ENCODE measurements around the gene DAZAP2.
"Not testable (repeated sequence)": the region's sequence is repeated elsewhere in the genome, so short reads cannot be mapped to it uniquely, and the experiment has no call there.

The DAZAP2 gene

DNA sequence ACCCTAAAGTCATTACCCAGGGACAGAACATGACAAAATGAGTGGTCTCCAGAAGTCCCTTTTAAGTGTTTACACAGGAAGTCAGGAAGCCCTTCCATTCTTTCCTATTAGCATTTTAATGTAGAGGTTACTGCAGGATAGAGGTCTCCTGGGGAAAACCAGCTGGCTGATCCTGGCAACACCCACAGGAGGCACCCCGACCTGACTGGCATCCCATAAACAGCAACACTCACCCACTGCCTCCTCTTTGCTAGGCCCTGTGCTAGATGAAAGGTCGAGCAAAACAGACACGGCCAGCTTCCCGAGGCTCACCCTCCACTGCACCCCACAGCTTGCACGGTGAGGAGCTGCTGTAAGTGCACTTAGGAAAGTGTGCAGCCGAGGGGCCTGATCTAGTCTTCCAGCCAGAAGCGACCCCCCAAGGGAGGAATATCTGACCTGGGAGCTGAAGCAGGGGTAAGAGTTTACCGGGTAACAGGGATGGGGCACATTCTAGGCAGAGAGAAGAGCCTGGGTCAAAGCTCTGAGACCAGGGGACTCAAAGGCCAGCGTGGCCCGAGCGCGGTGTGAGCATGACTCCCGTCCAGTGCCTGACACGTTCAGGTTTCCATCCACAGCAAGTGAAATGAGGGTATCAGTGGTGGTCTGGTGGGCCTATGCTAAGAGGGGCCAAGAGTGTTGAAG lies 9.0 kb downstream of the DAZAP2 start:
- no peak for DNase-seq

DNA sequence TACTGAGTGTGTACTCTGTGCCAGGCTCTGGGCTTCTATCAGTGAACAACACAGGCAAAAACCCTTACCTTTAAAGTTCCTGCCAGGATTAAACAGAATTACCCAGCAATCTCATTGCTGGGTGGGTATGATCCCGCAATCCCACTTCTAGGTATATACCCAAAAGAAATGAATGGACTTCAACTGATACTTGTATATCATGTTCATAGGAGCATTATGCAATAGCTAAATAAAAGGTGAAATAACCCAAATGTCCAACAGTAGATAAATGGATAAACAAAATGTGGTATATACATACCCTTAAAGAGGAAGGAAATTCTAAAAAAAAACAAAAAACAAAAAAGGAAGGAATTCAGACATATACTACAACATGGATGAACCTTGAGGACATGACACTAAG lies 14.7 kb downstream of the DAZAP2 start:
- no peak for DNase-seq

DNA sequence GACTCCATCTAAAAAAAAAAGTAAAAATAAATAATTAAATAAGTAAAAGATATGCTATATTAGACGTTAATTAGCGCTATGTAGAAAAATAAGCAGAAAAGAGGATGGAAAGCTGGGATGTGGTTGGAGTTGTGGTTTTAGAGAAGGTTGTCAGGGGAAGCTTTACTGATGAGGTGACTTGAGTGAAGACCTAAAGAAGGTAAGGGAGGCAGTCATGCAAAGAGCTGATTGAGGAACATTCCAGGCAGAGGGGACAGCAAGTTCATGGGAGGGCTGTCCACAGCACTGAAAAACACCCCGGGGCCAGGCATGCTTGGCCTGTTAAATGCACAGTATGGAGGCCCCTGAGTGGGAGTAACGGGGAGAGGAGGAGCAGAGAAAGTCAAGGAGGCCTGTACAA lies 15.9 kb downstream of the DAZAP2 start:
- DNase-seq = no peak

DNA sequence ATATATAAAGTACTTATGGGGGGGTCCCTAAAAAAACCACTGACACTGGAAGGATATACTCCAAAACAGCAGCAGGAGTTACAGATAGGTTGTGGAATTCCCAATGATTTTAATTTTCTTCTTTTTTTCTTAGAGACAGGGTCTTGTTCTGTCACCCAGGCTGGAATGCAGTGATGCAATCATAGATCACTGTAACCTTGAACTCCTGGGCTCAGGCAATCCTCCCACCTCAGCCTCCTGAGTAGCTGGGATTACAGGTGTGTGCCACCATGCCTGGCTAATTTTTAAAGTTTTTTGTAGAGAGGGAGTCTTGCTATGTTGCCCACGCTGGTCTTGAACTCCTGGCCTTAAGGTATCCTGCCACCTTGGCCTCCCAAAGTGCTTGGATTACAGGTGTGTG lies 21.0 kb downstream of the DAZAP2 start:
- not testable (repeated sequence) for DNase-seq

DNA sequence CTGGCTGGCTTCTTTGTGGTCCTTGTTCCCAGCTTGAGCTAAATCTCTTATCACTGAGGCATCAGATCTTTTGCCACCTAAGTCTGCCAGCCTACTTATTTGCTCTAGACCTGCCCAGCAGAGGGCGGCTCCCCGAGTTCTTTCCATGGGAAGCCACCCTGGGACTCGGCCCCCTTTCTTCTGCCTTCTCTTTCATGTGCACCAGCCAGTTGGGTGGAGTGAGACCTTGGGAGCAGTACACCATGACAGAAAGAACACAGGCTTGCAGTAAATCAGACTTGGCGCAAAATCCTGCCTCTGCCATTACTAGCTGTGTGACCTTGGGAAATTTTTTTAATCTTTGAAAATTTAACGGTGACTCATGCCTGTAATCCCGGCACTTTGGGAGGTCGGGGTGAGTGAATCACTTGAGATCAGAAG lies 24.1 kb downstream of the DAZAP2 start:
- peak; percentile 70 to 82 (median 76) for DNase-seq

DNA sequence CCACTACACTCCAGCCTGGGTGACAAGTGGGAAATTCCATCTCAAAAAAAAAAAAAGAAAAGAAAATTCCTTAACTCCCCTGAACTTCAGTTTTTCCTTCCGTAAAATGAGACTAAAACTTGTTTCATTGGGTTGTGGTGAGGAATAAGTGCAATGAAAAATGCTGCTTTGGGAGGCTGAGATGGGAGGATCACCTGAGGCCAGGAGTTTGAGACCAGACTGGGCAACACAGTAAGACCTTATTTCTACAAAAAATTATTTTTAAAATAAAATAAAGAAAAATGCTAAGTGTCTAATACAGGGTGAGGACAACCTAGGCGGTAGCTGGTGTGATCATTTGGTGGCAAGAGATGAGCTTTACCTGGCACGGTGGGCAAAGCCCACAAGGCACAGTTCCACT lies 24.7 kb downstream of the DAZAP2 start:
- peak in 1 of 3 donors; percentile 46 for DNase-seq

DNA sequence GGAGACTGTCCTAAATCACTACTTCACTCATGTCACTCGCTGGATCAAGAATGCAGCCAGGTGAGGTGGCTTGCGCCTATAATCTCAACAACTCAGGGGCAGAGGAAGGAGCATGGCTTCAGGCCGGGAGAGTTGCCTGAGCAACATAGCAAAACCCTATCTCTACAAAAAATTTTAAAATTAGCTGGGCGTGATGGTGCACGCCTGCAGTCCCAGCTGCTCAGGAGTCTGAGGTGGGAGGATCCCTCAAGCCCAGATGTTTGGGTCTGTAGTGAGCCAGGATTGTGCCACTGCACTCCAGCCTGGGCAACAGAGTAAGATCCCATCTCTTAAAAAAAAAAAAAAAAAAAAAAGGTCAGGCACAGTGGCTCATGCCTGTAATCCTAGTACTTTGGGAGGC lies 25.7 kb downstream of the DAZAP2 start:
- DNase-seq = no peak

DNA sequence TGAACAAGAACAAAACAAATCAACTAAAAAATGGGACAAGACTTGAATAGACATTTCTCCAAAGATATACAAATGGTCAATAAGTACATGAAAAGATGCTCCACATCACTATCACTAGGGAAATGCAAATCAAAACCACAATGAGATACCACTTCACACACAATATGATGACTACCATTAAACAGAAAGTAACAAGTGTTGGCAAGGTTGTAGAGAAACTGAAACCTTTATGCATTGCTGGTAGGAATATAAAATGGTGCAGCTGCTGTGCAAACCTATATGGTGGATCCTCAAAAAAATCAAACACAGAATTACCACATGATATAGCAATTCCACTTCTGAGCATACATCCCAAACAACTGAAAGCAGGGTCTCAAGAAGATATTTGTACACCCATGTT lies 26.4 kb downstream of the DAZAP2 start:
- DNase-seq = no peak

DNA sequence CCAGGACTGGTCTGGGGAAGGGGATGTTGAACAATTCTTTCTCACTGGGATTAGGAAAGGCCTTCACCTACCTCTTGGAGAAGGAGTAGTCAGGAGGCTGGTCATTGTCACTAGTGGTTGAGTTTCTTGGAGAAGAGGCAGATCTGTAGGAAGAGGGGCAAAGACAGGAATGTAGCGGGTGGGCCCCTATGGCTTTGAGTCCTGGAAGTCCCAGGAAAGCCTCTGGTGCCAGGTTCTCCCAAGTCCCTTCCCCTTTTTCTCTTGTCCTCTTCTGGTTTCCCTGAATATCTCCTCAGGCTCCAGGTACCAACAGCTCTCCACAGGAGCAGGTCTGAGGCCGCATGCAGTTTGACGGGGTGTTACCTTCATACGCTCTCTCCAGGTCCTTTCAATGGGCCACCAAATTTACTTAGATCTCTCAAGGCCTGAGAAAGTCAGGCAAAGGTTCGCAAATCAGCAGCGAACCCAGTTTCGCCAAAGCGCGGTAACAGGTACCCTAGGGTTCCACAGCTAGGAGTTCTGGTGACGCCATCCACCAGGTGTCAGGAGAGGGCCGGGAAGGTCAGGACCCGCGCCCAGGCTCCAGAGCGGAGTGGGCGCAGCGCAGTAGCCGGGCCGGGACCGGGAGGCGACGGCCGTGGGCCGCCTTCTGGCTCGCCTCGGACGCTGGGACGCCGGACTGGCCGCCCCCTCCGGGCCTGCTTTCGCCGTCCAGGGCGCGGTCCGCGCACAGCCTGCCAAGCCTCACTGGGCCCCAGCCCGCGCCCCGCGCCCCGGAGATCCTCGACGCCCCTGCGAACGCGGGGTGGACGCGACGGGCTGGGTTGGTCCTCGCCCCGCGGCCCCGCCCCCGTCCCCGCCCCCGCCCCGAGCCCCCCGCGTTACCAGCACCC lies 30.8 kb downstream of the DAZAP2 start:
- peak in 2 of 3 donors; percentile 30 to 53 for DNase-seq

DNA sequence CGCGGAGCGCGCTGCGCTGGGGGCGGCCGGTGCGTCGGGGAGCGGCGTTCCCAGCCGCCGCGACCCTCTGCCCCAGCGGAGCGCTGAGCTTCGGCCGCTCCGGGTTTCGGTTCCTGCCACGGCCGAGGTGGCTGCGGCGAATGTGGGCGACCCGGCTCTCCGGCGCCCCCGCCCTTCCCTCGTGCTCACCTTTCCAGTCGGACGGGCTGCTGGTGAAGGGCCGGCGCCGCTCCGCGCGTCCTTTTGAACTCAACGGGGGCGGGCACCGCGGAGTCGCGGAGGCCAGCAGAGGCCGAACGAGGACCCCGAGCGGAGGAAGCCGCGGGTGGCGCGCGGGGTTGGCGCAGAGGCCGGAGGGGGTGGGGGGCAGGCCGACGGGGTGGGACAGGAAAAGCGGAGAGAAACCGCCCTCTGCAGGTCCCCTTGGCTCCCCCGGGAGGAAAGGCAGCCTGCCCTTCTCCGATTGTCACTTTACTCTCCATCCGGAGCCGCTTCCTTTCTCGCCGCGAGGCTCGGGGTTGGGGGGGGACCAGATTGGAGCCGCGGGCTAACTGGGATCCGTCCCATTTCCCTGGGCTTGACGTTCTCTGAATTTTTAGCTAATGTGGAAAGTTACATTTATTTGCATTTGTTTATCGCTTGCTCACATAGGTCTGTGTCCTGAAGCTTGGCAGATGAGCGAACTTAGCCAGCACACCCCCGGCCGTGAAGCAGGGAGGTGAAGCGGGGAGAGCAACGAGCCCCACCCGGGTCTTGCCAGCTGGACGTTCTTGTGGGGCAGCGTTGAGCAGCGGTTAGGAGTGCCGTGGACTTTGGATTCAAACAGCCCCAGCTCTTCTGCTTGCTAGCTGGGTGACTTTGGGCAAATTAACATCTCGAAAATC lies 31.7 kb downstream of the DAZAP2 start, which contains the start of gene SMAGP:
TSS of gene SMAGP (minus strand) at position 349 of the 884 bp plus-strand sequence. CDS start 1,137 bp downstream, outside the sequence.
- peak; percentile 27 to 71 (median 47) for DNase-seq

DNA sequence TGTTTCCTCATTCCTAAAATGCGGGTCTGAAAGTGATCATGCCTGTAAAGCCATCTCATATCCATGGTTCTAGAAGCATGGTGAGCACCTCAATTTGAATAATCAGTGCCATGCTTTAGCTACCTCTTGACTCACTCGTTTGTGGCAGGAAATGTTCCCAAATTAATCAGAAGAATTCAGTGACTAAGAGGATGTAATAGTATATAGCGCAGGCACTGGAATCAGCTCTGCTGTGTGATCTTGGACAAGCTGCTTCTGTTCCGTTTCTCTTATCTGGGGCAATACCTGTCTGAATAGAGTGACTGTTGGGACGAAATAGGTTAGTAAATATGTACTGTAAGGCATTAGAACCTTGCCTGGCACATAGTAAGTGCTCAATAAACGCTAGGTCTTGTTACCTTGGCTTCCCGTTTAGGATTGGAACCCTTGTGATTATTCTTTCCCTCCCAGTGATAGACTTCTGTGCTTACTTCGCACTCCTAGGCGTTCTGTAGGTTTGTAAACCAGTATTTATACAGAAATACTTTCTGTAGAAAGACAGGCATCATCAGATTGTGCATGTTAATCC lies 32.4 kb downstream of the DAZAP2 start:
- DNase-seq = peak; percentile 25 to 62 (median 61)

DNA sequence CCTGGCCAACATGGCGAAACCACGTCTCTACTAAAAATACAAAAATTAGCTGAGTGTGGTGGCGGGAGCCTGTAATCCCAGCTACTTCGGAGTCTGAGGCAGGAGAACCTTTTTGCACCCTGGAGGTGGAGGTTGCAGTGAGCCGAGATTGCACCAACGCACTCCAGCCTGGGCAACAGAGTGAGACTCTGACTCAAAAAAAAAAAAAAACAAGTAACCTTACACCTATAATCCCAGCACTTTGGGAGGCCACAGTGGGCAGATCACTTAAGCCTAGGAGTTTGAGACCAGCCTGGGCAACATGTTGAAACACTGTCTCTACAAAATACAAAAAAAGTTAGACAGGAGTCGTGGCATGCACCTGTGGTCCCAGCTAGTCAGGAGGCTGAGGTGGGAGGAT lies 34.2 kb downstream of the DAZAP2 start:
- not testable (repeated sequence) for DNase-seq

DNA sequence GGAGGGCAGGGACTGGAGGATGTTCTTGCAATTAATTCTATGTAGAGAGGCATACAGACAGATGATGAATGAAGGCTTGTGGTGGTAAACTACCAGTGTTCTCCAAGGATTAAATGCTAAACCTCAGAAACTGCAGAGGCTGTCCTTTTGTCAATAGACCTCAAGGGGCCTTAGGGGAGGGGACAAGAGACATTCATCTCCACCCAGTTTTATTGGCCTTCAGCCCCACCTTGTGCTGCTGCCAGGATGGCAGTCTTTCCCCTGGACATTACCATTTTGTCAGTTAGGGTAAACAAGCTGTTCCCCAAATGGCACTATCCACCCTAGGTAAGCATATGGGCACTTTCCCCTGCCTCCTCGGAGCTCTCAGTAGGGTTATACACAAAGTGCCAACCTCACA lies 36.5 kb downstream of the DAZAP2 start:
- no peak for DNase-seq

DNA sequence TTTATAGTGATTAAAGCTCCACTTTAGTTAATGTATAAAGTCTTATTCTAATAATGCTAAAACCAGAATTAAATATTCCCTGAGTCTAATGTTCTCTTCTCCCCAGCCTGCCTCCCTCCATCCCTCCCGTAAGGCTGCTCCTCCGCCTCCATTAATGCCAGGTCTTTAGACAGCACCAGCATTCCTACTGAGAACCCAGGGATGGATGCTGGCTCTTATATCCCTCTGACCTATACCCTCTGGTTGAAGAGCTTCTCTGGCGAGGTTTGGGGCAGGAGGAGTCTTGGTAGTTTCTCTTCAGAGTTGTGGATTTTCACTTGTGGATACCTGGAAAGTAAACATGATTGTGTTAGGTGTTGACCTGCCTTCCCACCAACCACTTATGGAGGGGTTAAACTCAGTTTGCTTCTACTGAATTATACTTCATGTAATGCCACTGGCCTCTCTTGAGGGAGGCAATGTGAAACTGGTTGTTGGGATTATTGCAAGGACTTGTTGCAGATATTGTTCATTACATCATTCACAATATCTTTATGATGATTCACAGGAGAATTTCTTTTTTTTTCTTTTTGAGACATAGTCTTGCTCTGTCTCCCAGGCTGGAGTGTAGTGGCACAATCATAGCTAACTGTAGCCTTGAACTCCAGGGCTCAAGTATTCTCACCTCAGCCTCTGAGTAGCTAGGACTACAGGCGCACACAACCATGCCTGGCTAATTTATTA lies 42.7 kb downstream of the DAZAP2 start:
- DNase-seq = no peak

DNA sequence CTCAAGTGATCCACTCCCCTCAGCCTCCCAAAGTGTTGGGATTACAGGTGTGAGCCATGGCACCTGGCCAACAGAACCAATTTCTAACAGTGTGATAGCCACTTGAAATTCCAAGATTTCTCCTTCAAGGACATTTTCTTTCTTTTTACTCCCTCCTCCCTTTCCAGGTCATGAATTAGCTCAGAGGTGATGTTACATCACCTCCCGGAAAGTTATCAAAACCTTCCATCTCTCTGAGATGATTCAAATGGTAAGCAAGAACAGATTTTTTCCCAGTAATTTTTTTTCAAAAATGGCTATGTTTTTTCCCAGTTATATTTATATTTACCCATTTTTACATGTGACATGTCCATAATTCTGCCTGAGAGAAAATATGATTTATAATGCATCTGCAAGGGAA lies 47.2 kb downstream of the DAZAP2 start:
- DNase-seq = no peak

DNA sequence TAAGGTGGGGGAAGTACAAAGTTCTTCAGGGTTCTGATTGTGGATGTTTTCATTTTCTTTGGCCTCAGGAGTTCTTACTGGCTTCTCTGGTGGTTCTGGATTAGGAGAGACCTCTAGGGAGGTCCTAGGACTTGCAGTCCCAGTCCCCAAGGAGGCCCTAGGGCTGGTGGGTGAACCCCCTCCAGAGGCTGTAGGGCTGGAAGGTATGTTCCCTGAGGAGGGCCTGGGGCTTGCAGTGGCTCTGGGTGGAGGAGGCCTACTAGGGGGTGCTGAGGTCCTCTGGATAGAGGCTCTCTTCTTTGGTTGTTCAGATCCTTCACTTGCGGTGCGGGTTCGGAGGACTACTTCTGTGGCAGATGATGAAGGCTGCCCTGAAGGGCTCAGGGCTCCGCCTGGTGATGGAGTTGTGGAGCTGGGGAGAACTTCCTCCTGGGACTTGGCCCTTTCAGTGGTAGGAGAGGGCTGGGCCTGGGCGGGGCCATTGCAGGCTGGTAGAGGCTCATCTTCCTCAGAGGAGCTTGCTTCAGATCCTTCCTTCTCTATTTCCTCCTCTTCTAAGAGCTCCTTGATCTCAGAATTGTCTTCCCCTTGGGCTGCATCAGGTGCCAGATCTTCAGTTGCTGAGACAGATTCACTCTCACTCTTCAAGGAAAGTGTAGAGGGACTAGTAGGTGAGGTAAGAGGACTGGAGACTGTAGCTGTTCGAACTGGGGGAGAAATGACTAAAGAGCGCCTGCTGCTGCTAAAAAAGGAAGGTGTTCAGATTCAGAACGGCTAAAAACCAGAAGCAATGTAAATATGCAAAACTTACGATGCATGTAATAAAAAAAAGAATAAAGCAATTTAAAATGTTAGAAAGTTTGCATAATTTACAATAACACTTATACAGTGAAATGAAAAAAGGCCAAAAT lies 53.2 kb downstream of the DAZAP2 start:
- DNase-seq = peak; percentile 83 to 89 (median 84)
